Activated B cell treated with CpG ODN at 0.5 μM for 24 hours (primary cell): ENCODE data around the gene HUS1. TPM values are rescaled to one million over a fixed set of nuclear protein-coding genes. Genes with fewer than 3 reads are reported as not detected.
A peak's percentile ranks its signal among the peaks of the same experiment; 100 is the strongest.

ENCODE experiments used
- ATAC-seq: fragments of 200-7000 bp; cut with Tn5 transposase; one replicate; pipeline ENCODE4 v1.10.0; 2021; ENCODE audit warnings: low read depth, mild to moderate bottlenecking, moderate library complexity
- CTCF ChIA-PET: fragments of 350-600 bp; sonication (Branson Sonifier 250); formaldehyde crosslinking; loops from one replicate; lab custom pipeline; 2021; ENCODE audit warnings: antibody characterized with exemption; lab: Charles Lee
- POLR2A ChIA-PET: fragments of 350-600 bp; sonication (Branson Sonifier 250); formaldehyde crosslinking; loops from one replicate; lab custom pipeline; 2021; ENCODE audit warnings: antibody characterized with exemption; lab: Charles Lee
- DNase-seq: peaks from one replicate; pipeline ENCODE4 v3.0.0; 2022
- H3K27ac Mint-ChIP-seq: one replicate; pipeline ENCODE4 v1.8.0; 2020; ENCODE audit warnings: mixed read lengths
- H3K27me3 Mint-ChIP-seq: one replicate; pipeline ENCODE4 v1.8.0; 2021; ENCODE audit warnings: mixed read lengths
- H3K36me3 Mint-ChIP-seq: one replicate; pipeline ENCODE4 v1.8.0; 2021; ENCODE audit warnings: low read depth, mixed read lengths
- H3K4me1 Mint-ChIP-seq: one replicate; pipeline ENCODE4 v1.8.0; 2021; ENCODE audit warnings: mixed read lengths
- H3K4me3 Mint-ChIP-seq: one replicate; pipeline ENCODE4 v1.8.0; 2020; ENCODE audit warnings: mild to moderate bottlenecking, mixed read lengths
- H3K9me3 Mint-ChIP-seq: one replicate; pipeline ENCODE4 v1.8.0; 2020; ENCODE audit warnings: mixed read lengths
- intact Hi-C: fragments of 100-400 bp; cut with micrococcal nuclease; formaldehyde crosslinking; loops from one replicate; pipeline ENCODE4 v1.15.1; 2024
- total RNA-seq: library from RNA; stranded (reverse); gene quantifications from 2 replicates; pipeline ENCODE4 v1.2.3, GENCODE V29; 2022
- TF ChIP-seq, protein P1 (sequence below): fragments of 200-600 bp; IDR thresholded peaks from one replicate; pipeline ENCODE4 v1.8.0; 2022; ENCODE audit warnings: antibody characterized with exemption, mild to moderate bottlenecking

Gene HUS1
- total RNA-seq, 1 donor from 2014 or later: 42.5 TPM

GRCh38 chr7:47939425-47940036, 39.9 kb downstream of the HUS1 start:
- no peak overlapping the region for H3K4me3 Mint-ChIP-seq
- H3K36me3 Mint-ChIP-seq: no peaks in the 10 kb centered on the region
- DNase-seq (no peak), ATAC-seq (no peak)
- intact Hi-C loops: loop anchor here (2.0 to 10.0 kb wide), 5 partner anchors 98 to 1915 kb away; partner anchors contain the start of genes C7orf57 and TNS3
- peaks cover 35% of the 10 kb centered on the region for H3K4me1 Mint-ChIP-seq
- ChIA-PET POLR2A (interaction anchor here (3.0 to 3.1 kb wide), 2 partner anchors 11 to 149 kb away, joined by 9 to 50 read pairs; partner anchors contain the start of gene UPP1), CTCF (interaction anchor here (1.0 to 3.0 kb wide), 8 partner anchors 8 to 673 kb away, joined by 3 to 21 read pairs (median 9); partner anchors contain the start of gene PKD1L1)
- TF ChIP-seq, protein P1, sequence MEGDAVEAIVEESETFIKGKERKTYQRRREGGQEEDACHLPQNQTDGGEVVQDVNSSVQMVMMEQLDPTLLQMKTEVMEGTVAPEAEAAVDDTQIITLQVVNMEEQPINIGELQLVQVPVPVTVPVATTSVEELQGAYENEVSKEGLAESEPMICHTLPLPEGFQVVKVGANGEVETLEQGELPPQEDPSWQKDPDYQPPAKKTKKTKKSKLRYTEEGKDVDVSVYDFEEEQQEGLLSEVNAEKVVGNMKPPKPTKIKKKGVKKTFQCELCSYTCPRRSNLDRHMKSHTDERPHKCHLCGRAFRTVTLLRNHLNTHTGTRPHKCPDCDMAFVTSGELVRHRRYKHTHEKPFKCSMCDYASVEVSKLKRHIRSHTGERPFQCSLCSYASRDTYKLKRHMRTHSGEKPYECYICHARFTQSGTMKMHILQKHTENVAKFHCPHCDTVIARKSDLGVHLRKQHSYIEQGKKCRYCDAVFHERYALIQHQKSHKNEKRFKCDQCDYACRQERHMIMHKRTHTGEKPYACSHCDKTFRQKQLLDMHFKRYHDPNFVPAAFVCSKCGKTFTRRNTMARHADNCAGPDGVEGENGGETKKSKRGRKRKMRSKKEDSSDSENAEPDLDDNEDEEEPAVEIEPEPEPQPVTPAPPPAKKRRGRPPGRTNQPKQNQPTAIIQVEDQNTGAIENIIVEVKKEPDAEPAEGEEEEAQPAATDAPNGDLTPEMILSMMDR: no peak
- H3K27me3 Mint-ChIP-seq: no peaks in the 10 kb centered on the region
- H3K27ac Mint-ChIP-seq: no peak overlapping the region
- no peaks in the 10 kb centered on the region for H3K9me3 Mint-ChIP-seq

DNA sequence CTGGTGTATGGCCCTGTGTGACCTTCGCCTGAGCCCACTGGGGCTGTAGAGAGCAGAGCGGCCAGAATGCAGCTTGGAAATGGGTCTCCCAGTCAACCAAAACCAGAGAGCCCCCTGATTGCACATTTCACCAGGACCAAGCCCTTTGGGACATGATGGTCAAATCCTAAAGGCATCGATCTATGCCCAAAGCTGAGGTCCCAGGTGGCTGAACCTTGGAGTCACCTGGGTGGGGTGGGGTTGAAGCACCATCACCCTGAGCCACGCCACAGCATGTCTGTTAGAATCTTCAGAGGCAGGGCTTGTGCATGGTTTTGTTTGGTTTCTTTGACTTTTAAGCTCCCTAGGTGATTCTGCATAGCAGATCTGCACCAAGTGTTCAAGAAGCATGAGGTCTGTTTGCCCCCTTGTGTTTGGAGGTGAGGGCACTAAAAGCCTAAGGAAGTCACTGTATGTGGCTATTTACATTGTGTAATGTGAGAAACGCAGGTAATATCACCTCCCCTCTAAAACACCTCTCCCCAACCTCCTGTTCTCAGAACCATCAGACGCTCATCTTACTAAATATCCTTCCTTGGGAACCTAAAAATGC, 40.7 kb downstream of the HUS1 start:
- Mint-ChIP-seq H3K36me3 (no peaks in the 10 kb centered on the region), H3K27me3 (no peaks in the 10 kb centered on the region), H3K4me3 (no peak overlapping the region), H3K27ac (no peak overlapping the region), H3K9me3 (no peaks in the 10 kb centered on the region), H3K4me1 (peaks cover 35% of the 10 kb centered on the region)
- ChIA-PET CTCF (interaction anchor here (0.6 to 3.0 kb wide), 10 partner anchors 9 to 1651 kb away, joined by 3 to 21 read pairs (median 5); partner anchors contain the start of gene PKD1L1), POLR2A (interaction anchor here (1.2 to 3.1 kb wide), 3 partner anchors 10 to 150 kb away, joined by 4 to 50 read pairs (median 9); partner anchors contain the start of gene UPP1)
- TF ChIP-seq, protein P1: no peak
- ATAC-seq (no peak), DNase-seq (no peak)
- intact Hi-C loops: loop anchor here (1.0 to 5.0 kb wide), 6 partner anchors 86 to 672 kb away; partner anchors contain the start of genes C7orf57 and TNS3

- TF ChIP-seq, protein P1: no peak
- POLR2A ChIA-PET: interaction anchor here (0.5 to 3.1 kb wide), 6 partner anchors 10 to 323 kb away, joined by 4 to 50 read pairs (median 7); partner anchors contain the start of gene UPP1
- ATAC-seq (peak; percentile 27), DNase-seq (peak; percentile 42)
- H3K36me3 Mint-ChIP-seq: no peaks in the 10 kb centered on the region
- peak overlapping the region; percentile 46 for H3K27ac Mint-ChIP-seq
- no peaks in the 10 kb centered on the region for H3K9me3 Mint-ChIP-seq
- CTCF ChIA-PET: interaction anchor here (0.9 to 3.0 kb wide), 7 partner anchors 9 to 672 kb away, joined by 3 to 21 read pairs (median 12); no protein-coding TSS in a partner anchor
- intact Hi-C loops: loop anchor here (1.0 to 5.0 kb wide), 12 partner anchors 9 to 672 kb away; partner anchors contain the start of genes C7orf57, HUS1 and TNS3
- no peaks in the 10 kb centered on the region for H3K27me3 Mint-ChIP-seq
- peaks cover 35% of the 10 kb centered on the region for H3K4me1 Mint-ChIP-seq
- peak overlapping the region; percentile 63 for H3K4me3 Mint-ChIP-seq
Measured at GRCh38 chr7:47937711-47938573, 41.5 kb downstream of the HUS1 start.

- ATAC-seq (peak; percentile 91), DNase-seq (peak; percentile 62)
- peak overlapping the region; percentile 46 for H3K27ac Mint-ChIP-seq
- H3K36me3 Mint-ChIP-seq: no peaks in the 10 kb centered on the region
- POLR2A ChIA-PET: interaction anchor here (0.5 to 3.1 kb wide), 7 partner anchors 9 to 440 kb away, joined by 3 to 50 read pairs (median 5); partner anchors contain the start of gene UPP1
- intact Hi-C loops: loop anchor here (1.0 to 5.0 kb wide), 9 partner anchors 8 to 493 kb away; partner anchors contain the start of genes C7orf57, HUS1 and TNS3
- H3K4me3 Mint-ChIP-seq: peak overlapping the region; percentile 63
- peaks cover 35% of the 10 kb centered on the region for H3K4me1 Mint-ChIP-seq
- no peaks in the 10 kb centered on the region for H3K27me3 Mint-ChIP-seq
- no peaks in the 10 kb centered on the region for H3K9me3 Mint-ChIP-seq
- TF ChIP-seq, protein P1: no peak
- CTCF ChIA-PET: interaction anchor here (2.7 to 3.0 kb wide), 4 partner anchors 8 to 671 kb away, joined by 12 to 21 read pairs (median 17); no protein-coding TSS in a partner anchor
Measured at GRCh38 chr7:47937065-47937687, 42.2 kb downstream of the HUS1 start.
